K562 (cell line): ENCODE results near the gene SLC7A6OS. TPM values are rescaled to one million over a fixed set of nuclear protein-coding genes. Genes with fewer than 3 reads are reported as not detected.

Experiments used
- ATAC-seq: fragments of 200-7000 bp; cut with Tn5 transposase; 3 replicates; pipeline ENCODE4 v1.9.1; 2020; ENCODE audit warnings: moderate library complexity
- BruUV-seq: library from RNA; stranded (reverse); fragments of 400-500 nt; replicated peaks from 2 replicates; lab custom pipeline; 2021; lab: Mats Ljungman, UMichigan
- CTCF ChIA-PET: fragments of 300-600 bp; formaldehyde crosslinking; extraction: SDS; loops from one replicate; lab custom pipeline; 2021; ENCODE audit warnings: low intra/inter-chr PET ratio; lab: Yijun Ruan, JAX
- POLR2A ChIA-PET: fragments of 300-600, 350-650 bp; sonication (Branson Sonifier 250); formaldehyde crosslinking; extraction: SDS; loops from one replicate; lab custom pipeline; 2021; ENCODE audit warnings: antibody characterized with exemption, inconsistent platforms; lab: Yijun Ruan, JAX
- DNase-seq, 4 experiments: peaks; one replicate each; pipeline versions ENCODE4 v3.0.0 to v3.0.0-alpha.2; 2011 to 2018; ENCODE audit warnings: low spot score in 3 of 4, mixed read lengths in 3 of 4; ENCODE audit errors: extremely low read depth in 1 of 4
- FAIRE-seq: peaks from 2 replicates; lab custom pipeline; 2011; peaks lifted over from hg19 to GRCh38; lab: Jason Lieb, UNC
- H2AFZ ChIP-seq: 2 replicates; pipeline ENCODE4 v1.6.0; 2011; ENCODE audit warnings: low read depth, low read length, control low read depth, inconsistent platforms
- H3K27ac ChIP-seq: fragments of 200-600 bp; 3 replicates; pipeline ENCODE4 v1.8.0; 2011; ENCODE audit warnings: low read depth, mild to moderate bottlenecking, control low read depth, inconsistent platforms, low read length, moderate library complexity, mixed read lengths; ENCODE audit errors: extremely low read depth
- H3K27me3 ChIP-seq, 2 experiments: fragments of 300-600 bp in 1 of 2; 2 replicates in 1 of 2; 3 replicates in 1 of 2; pipeline versions ENCODE4 v1.6.0 to v1.8.0; 2011; ENCODE audit warnings: inconsistent platforms in 2 of 2, low read length in 2 of 2, mild to moderate bottlenecking in 1 of 2, mixed read lengths in 1 of 2, moderate library complexity in 1 of 2; ENCODE audit not compliant: control insufficient read depth in 2 of 2, insufficient read depth in 2 of 2
- H3K36me3 ChIP-seq: fragments of 300-600 bp; 3 replicates; pipeline ENCODE4 v1.8.0; 2011; ENCODE audit warnings: mild to moderate bottlenecking, low read length, inconsistent platforms; ENCODE audit not compliant: control insufficient read depth, insufficient read depth
- H3K4me1 ChIP-seq, 2 experiments: fragments of 200-600 bp in 1 of 2; replicated peaks in 1 of 2; 2 replicates in 1 of 2; 3 replicates in 1 of 2; pipeline versions ENCODE4 v1.5.1 to v1.8.0; 2011; ENCODE audit warnings: inconsistent platforms in 2 of 2, low read length in 2 of 2, mild to moderate bottlenecking in 1 of 2, mixed read lengths in 1 of 2, moderate library complexity in 1 of 2; ENCODE audit not compliant: control insufficient read depth in 2 of 2, insufficient read depth in 2 of 2
- H3K4me2 ChIP-seq: 2 replicates; pipeline ENCODE4 v1.6.1; 2011; ENCODE audit warnings: low read length, control low read depth, inconsistent platforms, mixed read lengths; ENCODE audit not compliant: insufficient read depth
- H3K4me3 ChIP-seq: fragments of 200-600 bp; sonication (generic), shearing (Covaris generic); 2 replicates; pipeline ENCODE4 v1.5.1; 2016; ENCODE audit warnings: control low read depth, inconsistent platforms
- H3K79me2 ChIP-seq: fragments of 200-600 bp; 3 replicates; pipeline ENCODE4 v1.8.0; 2011; ENCODE audit warnings: low read length, inconsistent platforms; ENCODE audit not compliant: control insufficient read depth, insufficient read depth
- H3K9ac ChIP-seq, 2 experiments: 2 replicates each; pipeline versions ENCODE4 v1.6.0 to v1.6.1; 2011; ENCODE audit warnings: low read depth in 2 of 2, low read length in 2 of 2, control low read depth in 1 of 2, inconsistent platforms in 1 of 2, mild to moderate bottlenecking in 1 of 2, mixed read lengths in 1 of 2; ENCODE audit not compliant: insufficient read depth in 1 of 2
- H3K9me1 ChIP-seq: one replicate; pipeline ENCODE4 v1.6.0; 2011; ENCODE audit warnings: inconsistent platforms, mild to moderate bottlenecking, low read length, moderate library complexity; ENCODE audit not compliant: control insufficient read depth, insufficient read depth
- H3K9me3 ChIP-seq: replicated peaks from 2 replicates; pipeline ENCODE4 v1.5.1; 2011; ENCODE audit warnings: low read depth, low read length, inconsistent platforms; ENCODE audit not compliant: control insufficient read depth, insufficient read depth
- H4K20me1 ChIP-seq: replicated peaks from 2 replicates; pipeline ENCODE4 v1.6.1; 2011; ENCODE audit warnings: low read length, inconsistent platforms, mixed read lengths; ENCODE audit not compliant: control insufficient read depth, insufficient read depth
- DACH1 ChIP-seq: fragments of 450-650 bp; IDR thresholded peaks from 2 replicates; pipeline ENCODE4 v1.6.1; 2018; ENCODE audit not compliant: partially characterized antibody
- ESRRB ChIP-seq: fragments of 250-450 bp; sonication (Bioruptor Pico); IDR thresholded peaks from 2 replicates; pipeline ENCODE4 v1.5.0; 2020; ENCODE audit warnings: mild to moderate bottlenecking, moderate library complexity, borderline replicate concordance
- HMG20B ChIP-seq: fragments of 250-450 bp; sonication (Bioruptor Pico); IDR thresholded peaks from 2 replicates; pipeline ENCODE4 v1.5.0; 2021; ENCODE audit warnings: mild to moderate bottlenecking
- NR0B1 ChIP-seq: fragments of 450-650 bp; IDR thresholded peaks from one replicate; pipeline ENCODE4 v1.6.1; 2018; ENCODE audit warnings: mild to moderate bottlenecking, moderate library complexity; ENCODE audit not compliant: partially characterized antibody
- RFX1 ChIP-seq: fragments of 450-650 bp; IDR thresholded peaks from 2 replicates; pipeline ENCODE4 v1.6.1; 2016; ENCODE audit warnings: mild to moderate bottlenecking, moderate library complexity
- SPI1 ChIP-seq: IDR thresholded peaks from 2 replicates; pipeline ENCODE4 v1.6.1; 2011; ENCODE audit warnings: low read depth, low read length, control low read depth, borderline replicate concordance
- XRCC3 ChIP-seq: fragments of 450-650 bp; IDR thresholded peaks from 2 replicates; pipeline ENCODE4 v1.6.1; 2017; ENCODE audit warnings: mild to moderate bottlenecking, moderate library complexity
- ZFP36 ChIP-seq: fragments of 150-350 bp; IDR thresholded peaks from 2 replicates; pipeline ENCODE4 v1.6.1; 2018; ENCODE audit warnings: low read length, low read depth; ENCODE audit not compliant: partially characterized antibody
- ZNF146 ChIP-seq: IDR thresholded peaks from one replicate; pipeline ENCODE4 v1.6.1; 2018; ENCODE audit warnings: missing compliant biosample characterization; ENCODE audit not compliant: unreplicated experiment
- ZNF280B ChIP-seq: fragments of 250-450 bp; sonication (Bioruptor Pico); IDR thresholded peaks from 2 replicates; pipeline ENCODE4 v1.5.1; 2021; ENCODE audit warnings: mild to moderate bottlenecking
- WGBS: fragments of 100-300 bp; shearing (Covaris generic); methylation state at CpG from one replicate; pipeline ENCODE4 v1.1.6; 2016; ENCODE audit warnings: low coverage, mixed read lengths; ENCODE audit not compliant: insufficient coverage; ENCODE audit errors: missing lambda C conversion rate; 5-methylcytosine and 5-hydroxymethylcytosine counted together
- in situ Hi-C: fragments of 300-500 bp; cut with MboI; formaldehyde crosslinking; loops from 4 replicates; pipeline ENCODE4 v1.15.0; 2018; ENCODE audit warnings: inconsistent platforms, mixed read lengths
- intact Hi-C: fragments of 100-400 bp; cut with micrococcal nuclease; formaldehyde crosslinking; loops from 2 replicates; pipeline ENCODE4 v1.14.2; 2022
- polyA plus RNA-seq, 8 experiments: library from polyadenylated mRNA; depleted of rRNA in 4 of 8; stranded (reverse) in 5 of 8; unstranded in 3 of 8; fragments of >200 nt; fragmentation: Nextera tagmentation in 2 of 8; fragmentation: Illumina TruSeq in 1 of 8; extraction: Ambion mirVana in 2 of 8; extraction: Trizol in 1 of 8; gene quantifications; 2 replicates each; pipeline versions ENCODE4 v1.2.1 to v1.2.3, GENCODE V29; 2011 to 2014; ENCODE audit warnings: inconsistent platforms in 1 of 8, missing spikeins in 1 of 8
- total RNA-seq, 7 experiments: library from RNA; depleted of rRNA in 6 of 7; stranded (reverse); fragments of >200 nt in 6 of 7; fragmentation: Illumina TruSeq in 2 of 7; extraction: Trizol in 2 of 7; gene quantifications; 2 replicates each; pipeline versions ENCODE4 v1.2.1 to v1.2.3, GENCODE V29; 2011 to 2021; ENCODE audit warnings: low replicate concordance in 1 of 7
- TF ChIP-seq, protein P1 (sequence below): fragments of 250-450 bp; sonication (Bioruptor Pico); IDR thresholded peaks from 2 replicates; pipeline ENCODE4 v1.4.0; 2020; ENCODE audit warnings: mild to moderate bottlenecking, moderate library complexity, borderline replicate concordance

Gene SLC7A6OS
- total and polyA plus RNA-seq, 9 of the 15 experiments (the other 6 are each of a cell fraction or from before 2014, with no cell fraction given): 2.7 to 23.6 (median 17.2) TPM

- no TSS peak for BruUV-seq
- Histone ChIP-seq H3K9ac (no peak overlapping the region), H3K4me1 (peaks cover 0 to 8% of the 10 kb centered on the region in 2 experiments; a peak in 1 of 5 replicates), H3K4me3 (no peak overlapping the region), H3K79me2 (no peaks in the 10 kb centered on the region), H3K4me2 (no peak overlapping the region), H3K27ac (no peak overlapping the region), H3K9me1 (no peaks in the 10 kb centered on the region), H2AFZ (no peak overlapping the region), H4K20me1 (no peaks in the 10 kb centered on the region), H3K27me3 (no peaks in the 10 kb centered on the region), H3K36me3 (peaks cover 81% of the 10 kb centered on the region; the same call in 2 of the 3 replicates), H3K9me3 (no peaks in the 10 kb centered on the region)
- no peak for ATAC-seq
- ChIA-PET CTCF (no interaction called here), POLR2A (interaction anchor here (0.6 to 1.3 kb wide), 3 partner anchors 39 to 421 kb away, joined by 3 to 4 read pairs (median 4); no protein-coding TSS in a partner anchor)
- 89% methylated on average over 9 of the region's 9 CpGs for WGBS
- in situ Hi-C loops (no loop called here), intact Hi-C loops (no loop called here)
- no peak for TF ChIP-seq ESRRB (CRISPR knock-in tag)
- TF ChIP-seq NR0B1: no peak
- no peak for TF ChIP-seq ZNF280B (CRISPR knock-in tag)
- TF ChIP-seq RFX1: no peak
- no peak for TF ChIP-seq HMG20B
- no peak for TF ChIP-seq ZFP36
- no peak for TF ChIP-seq DACH1
- TF ChIP-seq, protein P1, sequence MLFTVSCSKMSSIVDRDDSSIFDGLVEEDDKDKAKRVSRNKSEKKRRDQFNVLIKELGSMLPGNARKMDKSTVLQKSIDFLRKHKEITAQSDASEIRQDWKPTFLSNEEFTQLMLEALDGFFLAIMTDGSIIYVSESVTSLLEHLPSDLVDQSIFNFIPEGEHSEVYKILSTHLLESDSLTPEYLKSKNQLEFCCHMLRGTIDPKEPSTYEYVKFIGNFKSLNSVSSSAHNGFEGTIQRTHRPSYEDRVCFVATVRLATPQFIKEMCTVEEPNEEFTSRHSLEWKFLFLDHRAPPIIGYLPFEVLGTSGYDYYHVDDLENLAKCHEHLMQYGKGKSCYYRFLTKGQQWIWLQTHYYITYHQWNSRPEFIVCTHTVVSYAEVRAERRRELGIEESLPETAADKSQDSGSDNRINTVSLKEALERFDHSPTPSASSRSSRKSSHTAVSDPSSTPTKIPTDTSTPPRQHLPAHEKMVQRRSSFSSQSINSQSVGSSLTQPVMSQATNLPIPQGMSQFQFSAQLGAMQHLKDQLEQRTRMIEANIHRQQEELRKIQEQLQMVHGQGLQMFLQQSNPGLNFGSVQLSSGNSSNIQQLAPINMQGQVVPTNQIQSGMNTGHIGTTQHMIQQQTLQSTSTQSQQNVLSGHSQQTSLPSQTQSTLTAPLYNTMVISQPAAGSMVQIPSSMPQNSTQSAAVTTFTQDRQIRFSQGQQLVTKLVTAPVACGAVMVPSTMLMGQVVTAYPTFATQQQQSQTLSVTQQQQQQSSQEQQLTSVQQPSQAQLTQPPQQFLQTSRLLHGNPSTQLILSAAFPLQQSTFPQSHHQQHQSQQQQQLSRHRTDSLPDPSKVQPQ (CRISPR knock-in tag): no peak
- no peak for TF ChIP-seq XRCC3
- TF ChIP-seq SPI1: no peak
- no peak for TF ChIP-seq ZNF146 (CRISPR knock-in tag)
- FAIRE-seq: no peak
- no peak for DNase-seq
These were observed 44.1 kb upstream of the SLC7A6OS start for GRCh38 chr16:68354816-68355215.
